Measurements from ENCODE around the gene KCTD6. TPM values are rescaled to one million over a fixed set of nuclear protein-coding genes. Genes with fewer than 3 reads are reported as not detected.

The KCTD6 gene
- polyA plus RNA-seq, 1 donor: 12.3 TPM

DNA sequence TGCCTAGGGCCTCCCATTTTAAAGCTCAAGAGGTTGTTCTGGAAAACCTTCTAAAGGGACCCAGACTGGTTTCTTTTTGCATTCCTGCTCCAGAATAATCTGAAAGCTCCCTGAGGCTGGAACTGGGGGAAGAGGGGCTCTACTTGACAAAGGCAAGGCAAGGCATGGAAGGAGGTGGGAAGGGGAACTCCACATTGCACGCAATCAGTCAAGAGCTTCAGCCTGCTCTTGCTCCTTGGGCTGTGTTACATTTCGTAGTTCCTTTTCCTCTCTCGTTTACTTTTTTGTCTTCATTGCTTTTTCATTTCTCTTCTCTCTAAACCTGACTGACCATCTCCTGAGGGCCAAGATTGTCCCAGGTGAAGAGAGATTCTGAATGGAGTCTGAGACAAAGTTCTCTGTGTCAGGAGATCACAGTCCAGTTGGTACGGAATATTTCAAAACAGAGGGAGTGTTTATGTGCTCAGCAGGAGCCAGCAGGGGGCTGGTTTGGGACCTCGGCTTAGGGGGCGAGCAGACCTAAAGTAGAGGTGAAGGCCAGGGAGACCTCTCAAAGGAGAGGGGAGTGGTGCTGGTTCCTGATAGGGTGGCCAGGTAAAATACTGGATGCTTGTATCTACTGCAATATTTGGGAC, 6.0 kb upstream of the KCTD6 start:
- DNase-seq: no peak

DNA sequence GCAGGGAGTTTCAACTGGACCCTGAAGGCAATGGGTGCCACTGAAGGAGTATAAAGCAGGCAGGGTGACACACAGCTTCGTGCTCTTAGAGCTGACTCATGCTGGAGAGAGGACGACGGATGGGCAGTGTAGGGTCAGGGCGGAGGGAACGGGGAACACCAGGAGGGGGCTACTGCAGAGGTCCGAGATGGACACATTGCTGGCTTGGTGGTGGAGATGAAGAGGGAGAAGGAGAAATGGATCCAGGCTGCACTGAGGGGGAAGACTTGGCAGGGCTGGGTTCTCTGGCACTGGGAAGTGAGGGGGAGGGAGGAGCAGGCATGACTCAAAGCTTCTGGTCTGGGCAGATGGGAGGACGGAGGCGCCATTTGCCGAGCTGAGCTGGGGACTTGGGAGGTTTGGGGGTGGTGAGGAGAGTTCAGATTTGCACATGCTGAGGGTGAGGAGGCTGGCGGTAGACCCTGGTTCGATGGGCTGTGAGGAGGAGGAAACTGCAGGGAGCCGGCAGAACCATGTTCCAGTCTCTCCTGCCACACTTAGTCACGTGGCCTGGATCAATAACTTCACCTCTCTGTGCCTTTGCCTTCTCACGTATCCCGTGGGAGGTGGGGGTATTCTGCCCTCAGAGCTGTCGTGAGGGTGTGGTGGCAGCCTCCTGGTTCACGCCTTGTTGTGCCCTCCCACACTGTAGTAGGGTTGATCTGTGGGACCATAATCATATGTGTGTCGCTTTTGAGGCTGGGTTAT, 4.6 kb upstream of the KCTD6 start:
- no peak for DNase-seq

DNA sequence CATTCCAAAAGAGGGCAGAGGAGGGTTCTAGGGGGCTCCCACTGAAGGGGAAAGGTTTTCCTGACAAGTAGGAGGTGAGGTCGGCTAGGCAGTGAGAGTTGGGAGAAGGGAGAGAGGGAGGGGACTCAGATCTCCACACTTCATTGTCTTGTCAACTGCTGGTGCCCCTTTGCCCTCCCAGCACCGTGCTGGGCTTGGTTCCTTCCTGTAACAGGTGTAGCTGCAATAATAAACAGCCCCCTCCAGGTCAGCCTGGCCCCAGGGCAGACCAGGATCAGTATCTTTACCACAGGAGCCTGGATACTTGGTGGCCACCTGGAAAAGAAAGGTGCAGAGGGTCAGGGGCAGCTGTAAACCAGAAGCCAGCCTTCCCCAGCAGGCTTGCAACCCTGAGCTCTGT, 2.9 kb upstream of the KCTD6 start:
- no peak for DNase-seq

DNA sequence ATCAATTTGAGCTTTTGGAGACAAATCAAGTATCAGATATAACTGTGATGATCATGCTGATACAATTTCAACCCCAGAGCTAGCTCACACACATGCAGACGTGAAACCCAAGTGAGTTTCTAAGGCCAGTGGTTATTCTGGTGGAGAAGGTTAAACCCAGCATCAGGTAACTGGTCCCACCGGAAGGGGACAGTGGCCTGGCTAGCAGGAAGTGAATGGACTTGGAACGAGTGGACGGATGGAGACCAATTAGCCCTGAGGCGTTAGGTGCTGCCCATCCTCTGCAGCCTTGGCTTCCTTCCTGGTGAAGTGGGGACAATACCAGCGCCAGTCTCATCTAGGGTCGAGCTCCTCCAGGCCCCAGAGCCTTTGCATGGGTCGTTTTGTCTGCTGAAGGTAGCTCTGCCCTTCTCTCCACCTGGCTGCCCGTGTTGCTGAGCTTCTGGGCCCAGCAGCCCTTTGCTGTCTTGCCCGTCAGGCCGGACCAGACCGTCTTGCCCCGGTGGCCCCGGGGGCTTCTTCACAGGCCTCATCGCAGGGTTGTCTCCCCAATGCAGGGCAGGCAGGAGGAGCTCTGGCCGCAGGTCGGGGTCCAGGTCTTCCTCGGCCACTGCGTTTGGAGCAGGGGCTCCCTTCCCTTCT, 915 bp upstream of the KCTD6 start:
- DNase-seq: no peak

DNA sequence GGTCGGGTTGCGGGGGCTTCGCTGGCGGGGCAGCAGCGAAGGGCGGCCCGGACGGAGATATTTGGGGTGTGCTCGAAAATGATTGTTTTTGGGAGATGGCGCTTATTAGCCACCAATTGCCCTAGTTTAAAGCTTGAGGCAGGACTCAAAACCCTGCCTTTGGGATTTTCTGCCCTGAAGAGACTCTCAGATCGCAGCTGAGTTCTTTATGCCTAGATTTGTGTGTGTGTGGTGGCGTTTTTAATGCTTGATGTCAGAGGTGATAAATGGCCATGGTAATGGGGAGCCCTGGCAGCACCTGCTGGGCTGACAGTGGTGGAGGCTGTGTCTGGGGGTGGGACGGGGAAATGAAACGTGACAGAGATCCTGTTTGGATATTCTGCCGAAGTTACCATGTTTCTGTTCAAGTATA, 604 bp downstream of the KCTD6 start:
- peak; percentile 29 for DNase-seq

DNA sequence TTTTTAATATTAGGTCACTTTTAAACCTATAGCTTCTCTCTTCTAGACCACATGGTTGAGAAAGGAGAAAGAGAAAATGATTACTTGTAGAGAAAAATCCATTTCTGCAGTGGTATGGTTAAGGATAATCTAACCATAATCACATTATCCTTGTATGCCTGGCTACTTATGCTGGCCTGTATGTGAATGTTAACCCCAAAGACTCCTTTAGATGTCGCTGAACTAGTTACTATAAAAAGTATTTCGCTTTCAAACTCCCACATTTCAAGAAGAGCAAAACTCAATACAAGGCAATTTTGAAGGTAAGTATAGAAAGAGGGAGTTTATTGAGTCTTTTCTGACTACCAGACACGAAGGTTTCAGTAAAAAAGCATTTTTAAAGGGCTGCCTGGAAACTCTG, 2.2 kb downstream of the KCTD6 start:
- DNase-seq: no peak

DNA sequence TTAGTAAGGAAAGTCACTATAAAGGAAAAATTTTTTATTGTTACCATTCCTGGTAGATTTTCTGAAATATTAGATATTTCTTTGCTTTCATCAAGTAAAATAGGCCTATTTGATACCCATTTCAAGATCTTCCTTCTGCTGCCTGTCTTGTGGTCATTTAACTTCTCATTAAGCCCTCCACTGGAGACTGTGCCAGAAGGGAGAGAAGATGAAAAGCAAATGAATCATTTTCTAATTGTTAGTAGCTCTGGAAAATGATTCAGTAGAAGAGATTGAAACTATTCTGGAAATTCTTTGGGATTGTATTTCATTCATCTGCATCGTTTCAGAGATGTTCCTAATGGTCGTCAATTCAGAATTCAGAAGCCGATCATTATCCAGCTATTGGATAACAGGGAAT, 3.2 kb downstream of the KCTD6 start:
- no peak for DNase-seq

DNA sequence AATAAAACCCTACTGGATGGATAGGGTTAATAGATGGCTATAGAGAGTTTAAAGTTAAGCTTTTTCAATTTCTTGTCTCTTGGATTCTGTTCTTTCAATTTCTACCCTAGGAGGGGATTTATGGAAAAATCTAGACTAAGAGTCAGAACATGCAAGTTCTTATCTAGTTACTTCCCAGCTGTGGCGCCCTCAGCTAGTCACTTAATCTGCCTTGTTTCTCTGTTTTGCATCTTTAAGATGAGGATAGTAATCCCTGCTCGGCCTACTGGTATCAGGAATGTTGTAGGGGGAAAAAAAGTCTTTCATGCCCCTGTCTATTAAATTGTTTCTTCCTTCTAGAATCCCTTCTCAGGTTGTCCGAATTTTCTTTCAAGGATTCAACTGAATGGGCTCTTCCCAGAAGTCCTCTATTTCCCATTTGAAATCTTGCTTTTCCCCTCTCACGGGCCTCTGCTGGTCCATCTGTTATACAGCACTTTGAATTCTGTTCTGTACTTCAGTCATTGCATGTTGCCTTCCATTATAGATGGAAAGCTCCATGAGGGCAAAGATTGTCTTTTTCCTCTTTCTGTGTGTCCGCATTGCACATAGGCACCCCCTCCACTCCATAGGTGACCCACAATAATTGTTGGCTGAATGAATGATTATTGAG, 4.4 kb downstream of the KCTD6 start:
- no peak for DNase-seq

DNA sequence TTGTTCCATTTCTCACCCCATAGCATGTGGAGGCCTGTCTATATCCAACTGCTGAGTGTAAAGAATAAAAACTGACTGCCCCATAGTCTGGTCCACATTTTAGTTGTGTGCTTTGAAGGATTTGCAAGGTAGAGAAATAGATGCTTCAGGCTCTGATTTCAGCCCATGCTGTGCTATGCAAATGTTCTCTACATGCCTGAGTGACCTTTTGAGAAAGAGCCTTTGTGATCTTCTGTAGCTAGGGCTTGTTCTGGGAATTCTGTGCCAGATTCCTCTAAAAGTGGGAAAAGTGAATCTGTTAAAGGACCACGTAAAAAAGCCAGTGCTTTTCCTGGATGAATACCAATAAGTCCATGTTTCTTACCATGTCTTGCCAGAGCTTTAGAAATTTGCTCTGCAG, 5.2 kb downstream of the KCTD6 start:
- DNase-seq: no peak

DNA sequence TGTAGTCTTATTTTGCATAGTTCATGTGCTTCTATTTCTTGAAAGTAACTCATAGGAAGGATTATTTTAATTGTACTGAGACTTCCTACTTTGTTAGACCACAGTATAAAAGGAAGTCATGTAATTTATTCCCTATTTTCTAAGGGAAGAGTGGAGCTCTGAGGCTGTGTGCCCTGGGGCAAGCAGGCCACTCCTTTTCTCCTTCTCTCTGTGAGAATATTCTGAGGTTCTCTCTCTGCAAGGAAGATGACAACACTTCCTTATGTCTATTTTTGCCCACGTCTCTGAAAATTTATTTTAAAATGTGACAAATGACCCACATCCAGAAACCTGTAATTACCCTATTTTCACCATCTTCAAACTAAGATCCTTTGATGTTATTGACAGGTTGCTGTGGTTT, 11.0 kb downstream of the KCTD6 start:
- no peak for DNase-seq

DNA sequence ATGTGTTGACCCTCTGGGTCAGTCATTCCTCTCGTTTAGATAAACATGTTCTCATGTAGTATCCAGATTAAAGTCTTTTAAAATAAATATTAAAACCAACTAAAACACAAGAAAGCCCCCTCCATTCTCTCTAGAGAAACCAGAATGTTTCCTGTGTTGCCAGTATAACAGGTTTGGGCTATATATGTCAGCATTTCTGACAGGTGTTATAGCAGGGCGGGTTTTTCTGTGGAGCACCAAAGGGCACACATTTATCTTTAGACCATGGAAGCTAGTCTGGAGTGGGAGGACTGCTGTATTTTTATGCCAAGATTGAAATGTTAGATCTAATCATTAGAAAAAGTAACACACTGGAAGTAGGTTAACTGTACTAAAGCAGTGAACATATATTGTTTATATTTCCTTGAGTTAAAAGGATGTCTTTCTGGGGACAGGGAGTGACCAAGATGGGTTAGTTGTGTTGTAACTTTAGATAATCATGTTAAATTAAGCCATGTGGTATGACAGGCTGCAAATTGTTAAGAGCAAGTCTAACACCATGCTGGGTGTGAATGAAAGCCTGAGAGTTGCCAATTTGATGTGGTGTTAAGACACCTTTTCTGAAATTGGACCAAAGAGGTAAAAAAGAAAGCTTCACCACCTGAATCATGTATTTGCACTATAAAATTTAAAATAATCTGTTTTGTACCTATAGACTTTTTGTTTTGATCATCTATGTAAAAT, 15.6 kb downstream of the KCTD6 start:
- DNase-seq: no peak

DNA sequence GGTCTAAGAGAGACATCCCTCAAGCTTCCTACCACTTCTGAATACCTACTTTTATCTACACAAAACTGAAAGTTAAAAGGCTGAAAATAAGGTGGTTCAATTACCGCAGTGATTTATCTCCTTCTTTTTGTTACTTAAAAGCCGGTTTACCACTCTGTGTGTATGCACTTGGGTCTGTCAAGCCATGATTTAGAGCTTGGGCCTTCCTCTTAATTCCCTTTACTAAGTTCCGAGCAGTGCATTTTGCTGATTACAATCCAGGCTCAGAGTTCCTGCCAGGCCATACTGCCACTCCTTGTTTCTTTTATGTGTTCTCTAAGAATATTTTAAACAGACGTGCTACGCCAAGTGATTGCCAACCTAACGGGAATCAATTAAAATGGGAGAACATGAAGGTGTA, 16.5 kb downstream of the KCTD6 start:
- no peak for DNase-seq

DNA sequence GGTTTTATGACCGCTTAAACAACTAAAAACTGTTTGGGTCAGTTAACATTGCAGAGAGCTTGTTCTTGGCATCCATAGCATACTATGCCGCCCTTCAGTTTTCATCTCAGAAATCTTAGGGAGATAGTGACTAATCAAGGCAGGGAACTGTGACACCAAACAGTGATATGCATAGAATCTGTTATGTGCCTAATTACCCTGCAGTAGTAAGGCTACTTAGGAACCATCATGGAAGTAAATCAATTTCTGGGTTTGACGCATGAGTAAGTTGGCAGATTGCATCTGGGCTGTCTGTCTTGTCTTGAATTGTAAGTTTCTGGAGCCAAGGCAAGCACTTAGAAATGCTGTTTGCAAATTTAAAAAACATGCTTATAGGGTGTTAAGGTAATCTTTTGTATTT, 22.5 kb downstream of the KCTD6 start:
- no peak for DNase-seq

DNA sequence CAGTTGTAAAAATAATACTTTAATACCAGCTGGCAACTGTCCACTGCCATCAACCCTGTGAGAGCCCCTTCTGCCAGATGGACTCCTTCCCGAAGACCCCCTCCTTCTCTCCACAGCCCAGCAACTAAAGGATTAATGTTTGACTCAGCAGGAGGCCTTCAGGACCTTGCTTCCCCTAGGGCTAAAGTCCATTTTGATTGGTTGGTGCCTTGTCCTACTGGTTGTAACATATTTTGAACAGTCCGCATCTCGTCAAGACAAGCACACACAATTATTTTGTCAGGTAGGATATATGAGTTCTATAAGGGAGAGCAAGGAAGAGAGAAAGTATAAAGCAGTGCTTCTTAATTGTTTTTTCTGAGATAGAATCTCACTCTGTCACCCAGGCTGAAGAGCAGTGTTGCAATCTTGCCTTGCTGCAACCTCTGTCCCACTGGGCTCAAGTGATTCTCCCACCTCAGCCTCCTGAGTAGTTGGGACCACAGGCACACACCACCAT, 26.4 kb downstream of the KCTD6 start:
- no peak for DNase-seq

DNA sequence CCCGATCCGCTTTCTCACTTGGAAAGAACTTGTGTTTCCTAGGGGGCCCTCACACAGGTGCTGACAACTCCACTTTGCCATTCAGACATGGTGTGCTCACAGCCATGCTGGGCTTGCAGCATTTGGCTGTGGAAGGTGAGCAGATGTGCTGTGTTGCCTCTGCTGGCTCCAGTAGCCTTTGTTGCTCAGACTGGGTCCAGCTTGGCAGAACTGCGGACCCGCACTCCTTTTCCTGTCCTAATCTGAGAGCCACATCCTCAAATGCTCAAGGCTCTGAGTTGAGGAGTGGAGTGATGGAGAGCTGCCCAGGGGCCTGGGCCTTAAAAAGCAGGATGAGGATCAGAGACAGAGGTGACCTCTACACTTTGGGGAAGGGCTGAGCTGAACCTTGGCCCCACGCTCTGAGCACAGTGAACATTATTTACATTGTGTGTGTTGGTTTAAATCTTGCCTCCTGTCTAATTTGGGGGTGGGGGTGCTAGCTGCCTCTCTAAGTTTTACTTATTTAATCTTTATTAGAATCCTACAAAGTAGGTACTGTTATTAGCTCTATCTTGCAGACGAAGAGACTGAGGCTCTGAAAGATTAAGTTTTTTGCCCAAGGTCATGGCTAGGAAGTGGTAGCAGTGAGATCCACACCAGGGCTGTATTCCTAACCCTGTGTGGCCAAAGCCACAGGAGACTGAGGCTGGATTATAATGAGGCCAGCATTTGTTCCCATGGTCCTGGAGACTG, 27.9 kb downstream of the KCTD6 start:
- no peak for DNase-seq

DNA sequence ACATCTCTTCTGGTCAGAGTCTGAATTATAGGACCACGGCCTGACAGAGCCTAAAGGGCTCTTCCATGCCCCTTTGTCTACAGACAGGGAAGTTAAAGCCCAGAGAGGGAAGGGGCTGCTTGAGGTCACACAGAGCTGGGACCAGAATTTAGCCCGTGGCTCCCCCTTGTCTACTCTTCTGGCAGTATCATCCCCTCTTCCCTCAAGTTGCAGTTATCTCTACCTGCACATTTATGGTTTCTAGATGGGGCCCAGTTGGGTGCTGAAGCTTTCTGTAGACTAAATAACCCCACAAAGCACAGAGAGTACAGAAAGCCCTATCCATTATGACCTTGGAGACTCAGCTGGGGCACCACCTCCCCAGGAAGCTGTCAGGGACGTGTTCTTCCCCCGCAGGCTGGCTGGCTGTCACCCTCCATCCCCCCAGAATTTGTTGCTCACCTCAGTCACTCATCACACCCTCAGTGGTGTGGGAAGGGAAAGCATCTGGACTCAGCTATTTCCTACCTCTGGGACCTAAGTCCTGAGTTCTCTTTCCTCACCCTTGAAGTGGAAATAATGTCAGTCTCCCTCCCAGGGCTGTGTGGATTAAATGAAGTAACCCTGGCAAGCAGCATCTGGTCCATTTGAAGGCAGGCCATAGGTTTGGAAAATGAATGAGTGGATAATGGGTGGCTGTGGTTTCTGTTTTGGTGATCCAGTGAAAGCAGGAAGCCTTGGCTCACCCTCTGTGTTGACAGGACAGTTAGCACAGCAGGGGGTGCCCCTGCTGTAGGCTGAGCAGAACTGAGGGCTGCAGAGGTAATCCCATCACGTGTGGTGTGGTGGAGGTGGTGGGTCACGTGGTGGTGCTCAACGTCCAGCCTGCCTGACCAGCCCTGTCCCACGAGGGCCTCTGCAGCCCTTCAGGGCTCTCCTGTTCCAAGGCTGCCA, 28.8 kb downstream of the KCTD6 start:
- DNase-seq: no peak

DNA sequence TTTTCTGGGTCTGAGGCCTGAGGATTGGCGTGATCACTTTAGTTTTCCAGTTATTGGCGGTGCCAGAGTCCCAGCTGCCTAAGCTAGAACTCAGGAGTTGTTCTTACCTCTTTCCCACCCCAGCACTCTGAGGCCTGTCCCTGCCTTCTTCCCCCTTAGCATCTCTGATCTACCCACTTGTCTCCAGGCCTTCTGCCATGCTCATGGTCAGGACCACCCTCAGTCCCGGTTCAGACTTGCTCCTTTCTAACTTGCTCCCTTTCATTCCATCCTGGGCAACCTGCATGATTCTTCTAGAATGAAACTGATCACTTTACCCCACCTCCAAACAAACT, 29.4 kb downstream of the KCTD6 start:
- no peak for DNase-seq

DNA sequence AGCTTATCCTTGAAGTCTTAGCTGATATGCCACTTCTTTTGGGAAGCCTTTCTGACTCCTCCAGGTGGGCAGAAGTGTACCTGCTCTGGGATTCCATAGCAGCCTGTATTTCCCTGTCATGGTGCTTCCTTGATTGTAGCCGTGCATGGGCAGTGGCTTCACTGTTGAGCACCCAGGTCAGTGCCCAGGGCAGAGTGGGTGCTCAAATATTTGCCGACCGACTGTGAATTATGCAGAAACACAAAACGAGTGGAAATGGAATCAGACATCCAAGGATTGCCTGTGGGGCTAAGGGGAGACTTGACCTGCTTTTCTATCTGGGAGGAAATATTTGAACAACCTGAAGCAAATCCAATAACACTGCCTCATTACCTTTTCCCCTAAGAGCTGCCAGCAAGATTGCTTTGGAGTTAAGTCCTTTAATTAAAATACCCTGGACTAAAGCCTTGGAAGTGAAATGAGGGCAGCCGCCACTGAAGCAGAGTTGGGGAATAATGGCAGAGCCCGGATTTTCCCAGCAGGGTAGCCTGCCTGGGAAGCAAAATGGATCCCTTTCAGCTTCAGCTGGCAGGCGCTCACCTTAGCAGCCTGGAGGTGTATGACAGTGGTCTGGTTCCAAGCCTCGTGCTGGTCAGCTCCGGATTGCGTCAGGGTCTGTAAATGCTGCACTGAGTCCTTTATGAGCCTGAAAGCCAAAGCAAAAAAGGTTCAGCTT, 30.2 kb downstream of the KCTD6 start:
- DNase-seq: no peak

DNA sequence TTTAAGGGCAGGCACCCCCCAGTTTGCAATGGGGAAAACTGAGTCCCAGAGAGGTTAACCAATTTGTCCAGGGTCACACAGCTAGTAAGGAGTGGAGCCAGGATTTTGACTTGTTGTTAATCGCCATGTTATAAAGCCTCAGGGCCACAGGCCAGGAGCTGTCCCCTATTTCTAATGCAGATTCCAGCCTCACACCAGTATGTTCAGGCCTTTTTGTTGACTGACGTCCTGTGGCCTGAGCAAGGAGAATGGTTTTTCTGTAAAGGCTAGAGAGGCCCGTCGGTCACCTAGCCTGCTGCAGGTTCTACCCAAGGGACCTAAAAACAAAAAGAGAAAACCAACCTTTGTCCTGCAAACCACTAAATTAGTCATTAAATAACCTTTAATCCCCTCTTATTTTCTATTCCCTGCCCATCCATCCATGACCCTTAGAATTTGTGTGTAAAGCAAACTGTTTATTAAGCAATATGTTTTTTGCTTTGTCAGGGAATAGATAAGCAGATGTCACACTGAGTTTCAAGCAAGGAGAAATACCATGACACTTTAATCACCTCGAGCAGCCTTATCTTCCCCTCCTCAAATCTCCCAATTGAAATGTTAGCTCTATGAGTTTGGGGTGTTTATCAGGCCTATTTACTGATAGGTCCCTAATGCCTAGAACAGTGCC, 31.0 kb downstream of the KCTD6 start:
- no peak for DNase-seq

Data from hindlimb muscle (tissue), 1 donor.